Erythroblast (primary cell): ENCODE results near the gene PLBD2.
A peak's percentile ranks its signal among the peaks of the same experiment; 100 is the strongest.

Experiments
- DNase-seq, 2 experiments: peaks; one replicate each; lab custom pipeline; 2025; lab: John Stamatoyannopoulos, UW
- GATA1 ChIP-seq: IDR thresholded peaks from 2 replicates; pipeline ENCODE4 v1.6.1; 2011; ENCODE audit warnings: low read depth, mild to moderate bottlenecking, control low read depth, low read length, moderate library complexity
- POLR2A ChIP-seq: IDR thresholded peaks from 2 replicates; pipeline ENCODE4 v1.6.1; 2011; ENCODE audit warnings: mild to moderate bottlenecking, low read length

The PLBD2 gene

GRCh38 chr12:113400362-113400761, 42.0 kb downstream of the PLBD2 start:
- TF ChIP-seq POLR2A (no peak), GATA1 (no peak)
- no peak for DNase-seq

GRCh38 chr12:113401066-113402000, 42.9 kb downstream of the PLBD2 start:
- no peak for DNase-seq

GRCh38 chr12:113402586-113403260, 44.3 kb downstream of the PLBD2 start:
- DNase-seq: no peak
- TF ChIP-seq POLR2A (no peak), GATA1 (no peak)

More at GRCh38 chr12:113401066-113402000, 42.9 kb downstream of the PLBD2 start:
- TF ChIP-seq GATA1: no peak
- no peak for TF ChIP-seq POLR2A

- peak; percentile 26 to 29 for DNase-seq
- no peak for TF ChIP-seq POLR2A
- TF ChIP-seq GATA1: no peak
Measured at GRCh38 chr12:113403435-113404415, 45.3 kb downstream of the PLBD2 start, which contains the start of gene SDS. TSS of gene SDS (minus strand) at chr12:113403887. CDS start at chr12:113399708, 4,179 bp downstream.

- no peak for DNase-seq
- TF ChIP-seq GATA1: no peak
- no peak for TF ChIP-seq POLR2A
Measured at GRCh38 chr12:113405694-113406093, 47.3 kb downstream of the PLBD2 start.

GRCh38 chr12:113407931-113408600, 49.7 kb downstream of the PLBD2 start:
- peak; percentile 33 to 48 for DNase-seq

GRCh38 chr12:113408756-113409298, 50.4 kb downstream of the PLBD2 start:
- TF ChIP-seq GATA1 (no peak), POLR2A (no peak)
- DNase-seq: peak; percentile 19 to 50

More at GRCh38 chr12:113407931-113408600, 49.7 kb downstream of the PLBD2 start:
- TF ChIP-seq GATA1 (no peak), POLR2A (no peak)

- DNase-seq: no peak
- TF ChIP-seq GATA1 (no peak), POLR2A (no peak)
Measured at GRCh38 chr12:113409462-113410124, 51.2 kb downstream of the PLBD2 start.

GRCh38 chr12:113413488-113413939, 55.1 kb downstream of the PLBD2 start:
- no peak for DNase-seq
- TF ChIP-seq POLR2A (no peak), GATA1 (no peak)

GRCh38 chr12:113414519-113415038, 56.2 kb downstream of the PLBD2 start:
- no peak for DNase-seq
- TF ChIP-seq GATA1 (no peak), POLR2A (no peak)

GRCh38 chr12:113416091-113416754, 57.8 kb downstream of the PLBD2 start:
- peak; percentile 47 to 56 for DNase-seq
- TF ChIP-seq GATA1 (no peak), POLR2A (no peak)
